ENCODE data around the gene GLT8D1. TPM values are rescaled to one million over a fixed set of nuclear protein-coding genes. Genes with fewer than 3 reads are reported as not detected.

The GLT8D1 gene
- total RNA-seq, 2 donors from 2014 or later = 32.4 to 41.1 TPM

- H3K4me1 Mint-ChIP-seq (ENCODE audit: low read depth in 2 of 2) = peaks cover 10 to 18% of the 10 kb centered on the region in 2 donors
- peaks cover 3% of the 10 kb centered on the region for H3K9me3 Mint-ChIP-seq
- ATAC-seq (no peak), DNase-seq (ENCODE audit: low spot score) (no peak)
- no peaks in the 10 kb centered on the region for H3K36me3 Mint-ChIP-seq
- no peak overlapping the region for H3K4me3 Mint-ChIP-seq
- H3K27ac Mint-ChIP-seq = peak overlapping the region in 1 of 2 donors; percentile 43
- no peaks in the 10 kb centered on the region for H3K27me3 Mint-ChIP-seq
Measured at GRCh38 chr3:52722491-52722890, 16.9 kb upstream of the GLT8D1 start.

DNA sequence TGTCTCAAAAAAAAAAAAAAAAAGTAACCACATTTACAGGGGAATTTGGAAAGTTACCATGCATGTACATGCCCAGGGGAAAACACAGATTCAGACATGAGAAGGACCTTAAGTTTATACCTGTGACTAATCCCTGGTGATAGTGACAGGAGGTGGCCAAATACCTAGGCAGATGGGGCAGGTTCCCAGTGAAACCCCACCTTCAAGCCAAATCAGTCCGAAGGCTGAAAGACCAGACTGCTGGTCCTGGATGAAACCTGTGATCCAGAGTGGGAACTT is 16.1 kb upstream of the GLT8D1 start:
- Mint-ChIP-seq H3K9me3 (peaks cover 3% of the 10 kb centered on the region), H3K27me3 (no peaks in the 10 kb centered on the region), H3K4me3 (no peak overlapping the region), H3K36me3 (no peaks in the 10 kb centered on the region), H3K4me1 (ENCODE audit: low read depth in 2 of 2) (peaks cover 10 to 18% of the 10 kb centered on the region in 2 donors), H3K27ac (peak overlapping the region; percentile 43 to 86)
- peak in 1 of 2 donors; percentile 11 for ATAC-seq
- DNase-seq (ENCODE audit: low spot score) = no peak

DNA sequence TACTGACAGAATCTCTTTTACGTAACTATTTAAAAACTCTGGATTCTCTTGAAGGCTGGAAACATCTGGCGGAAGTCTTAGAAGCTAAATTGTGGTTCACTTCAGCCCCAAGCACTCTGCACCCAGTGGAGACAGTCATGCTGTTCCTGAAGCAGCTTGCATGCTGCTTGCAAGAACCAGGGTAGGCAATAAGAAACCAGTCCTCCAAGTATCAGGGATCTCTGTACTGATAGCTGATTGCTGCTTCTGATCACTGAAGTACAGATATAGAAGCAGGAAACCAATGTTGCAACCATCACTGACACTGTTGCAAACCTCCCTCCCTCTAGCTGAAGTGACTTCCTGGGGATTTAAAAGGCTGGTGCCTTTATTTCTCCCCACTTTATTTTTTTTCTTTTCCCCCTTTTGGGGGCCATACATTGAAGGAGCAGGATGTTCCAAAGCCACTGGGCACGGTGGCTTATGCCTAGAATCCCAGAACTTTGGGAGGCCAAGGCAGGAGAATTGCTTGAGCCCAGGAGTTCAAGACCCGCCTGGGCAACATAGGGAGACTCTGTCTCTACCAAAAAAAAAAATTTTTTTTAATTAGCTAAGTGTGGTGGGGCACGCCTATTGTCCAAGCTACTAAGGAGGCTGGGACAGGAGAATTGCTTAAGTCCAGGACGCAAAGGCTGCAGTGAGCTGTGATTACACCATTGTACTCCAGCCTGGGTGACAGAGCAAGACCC is 15.6 kb upstream of the GLT8D1 start:
- no peak for DNase-seq (ENCODE audit: low spot score)
- no peaks in the 10 kb centered on the region for H3K36me3 Mint-ChIP-seq
- H3K4me1 Mint-ChIP-seq (ENCODE audit: low read depth in 2 of 2) = peaks cover 10 to 18% of the 10 kb centered on the region in 2 donors
- peaks cover 3% of the 10 kb centered on the region for H3K9me3 Mint-ChIP-seq
- H3K27me3 Mint-ChIP-seq = no peaks in the 10 kb centered on the region
- H3K27ac Mint-ChIP-seq = peak overlapping the region; percentile 43 to 86
- peak; percentile 78 to 84 for ATAC-seq
- peak overlapping the region; percentile 47 for H3K4me3 Mint-ChIP-seq

GRCh38 chr3:52719618-52720017 is 14.0 kb upstream of the GLT8D1 start:
- peaks cover 10 to 18% of the 10 kb centered on the region in 2 donors for H3K4me1 Mint-ChIP-seq (ENCODE audit: low read depth in 2 of 2)
- H3K4me3 Mint-ChIP-seq = no peak overlapping the region
- ATAC-seq = no peak

GRCh38 chr3:52715714-52716305 is 10.2 kb upstream of the GLT8D1 start:
- H3K27me3 Mint-ChIP-seq = no peaks in the 10 kb centered on the region
- no peak overlapping the region for H3K27ac Mint-ChIP-seq
- H3K9me3 Mint-ChIP-seq = peaks cover 3% of the 10 kb centered on the region
- DNase-seq (ENCODE audit: low spot score) = no peak
- no peaks in the 10 kb centered on the region for H3K36me3 Mint-ChIP-seq
- ATAC-seq = no peak
- peaks cover 7 to 14% of the 10 kb centered on the region in 2 donors for H3K4me1 Mint-ChIP-seq (ENCODE audit: low read depth in 2 of 2)
- H3K4me3 Mint-ChIP-seq = no peak overlapping the region

More at GRCh38 chr3:52719618-52720017, 14.0 kb upstream of the GLT8D1 start:
- Mint-ChIP-seq H3K9me3 (peaks cover 3% of the 10 kb centered on the region), H3K36me3 (no peaks in the 10 kb centered on the region), H3K27ac (peak overlapping the region; percentile 43 to 86), H3K27me3 (no peaks in the 10 kb centered on the region)
- no peak for DNase-seq (ENCODE audit: low spot score)

DNA sequence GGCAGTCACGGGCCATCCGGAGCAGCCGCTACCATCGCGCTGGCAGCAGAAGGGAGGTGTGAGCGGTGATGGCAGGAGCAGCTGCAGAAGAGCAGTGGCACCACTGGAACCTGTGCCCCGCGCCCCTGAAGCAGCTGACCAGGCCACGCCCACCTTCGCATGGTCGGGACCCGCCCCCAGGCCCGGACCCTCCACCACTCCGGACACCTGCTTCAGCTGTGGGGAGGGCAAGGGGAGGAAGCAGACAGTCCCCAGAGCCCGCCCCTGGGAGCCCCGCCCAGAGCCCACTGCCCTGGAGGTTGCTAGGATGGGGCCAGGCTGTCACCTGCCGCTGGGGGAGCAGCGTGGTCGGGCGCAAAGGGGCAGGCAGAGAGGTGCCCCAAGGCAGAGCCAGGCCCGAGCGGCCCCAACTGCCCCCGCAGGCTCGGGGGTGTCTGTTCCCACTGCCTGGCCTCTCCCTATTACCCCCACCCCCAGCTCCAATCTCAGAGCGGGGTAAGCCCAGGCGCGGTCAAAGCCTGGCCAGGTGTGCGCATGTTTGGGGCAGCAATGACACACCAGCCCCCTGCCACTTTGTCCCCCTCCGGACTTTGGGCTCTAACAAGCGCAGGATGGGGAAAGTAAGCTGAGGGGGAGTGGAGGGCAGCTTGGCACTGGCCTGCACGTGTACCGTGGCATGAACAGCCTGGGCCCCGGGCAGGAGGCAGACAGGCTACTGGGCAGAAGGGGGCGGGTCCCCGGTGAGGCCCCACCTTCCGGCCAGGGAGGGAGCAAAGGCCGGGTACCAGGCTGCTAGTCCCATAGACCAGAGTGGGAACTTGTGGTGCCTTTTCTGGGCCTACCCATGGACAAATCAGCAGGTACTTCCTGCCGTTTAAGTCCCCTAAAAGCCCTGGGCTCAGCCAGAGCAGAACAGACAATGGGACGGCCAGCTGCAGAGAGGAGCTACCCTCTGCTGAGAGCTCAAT is 9.0 kb upstream of the GLT8D1 start:
- H3K4me1 Mint-ChIP-seq (ENCODE audit: low read depth in 2 of 2) = peaks cover 0 to 5% of the 10 kb centered on the region in 2 donors
- no peak overlapping the region for H3K4me3 Mint-ChIP-seq
- H3K36me3 Mint-ChIP-seq = no peaks in the 10 kb centered on the region
- peaks cover under 1% of the 10 kb centered on the region for H3K9me3 Mint-ChIP-seq
- no peak overlapping the region for H3K27ac Mint-ChIP-seq
- no peak for DNase-seq (ENCODE audit: low spot score)
- peak; percentile 41 to 50 for ATAC-seq
- H3K27me3 Mint-ChIP-seq = no peaks in the 10 kb centered on the region

DNA sequence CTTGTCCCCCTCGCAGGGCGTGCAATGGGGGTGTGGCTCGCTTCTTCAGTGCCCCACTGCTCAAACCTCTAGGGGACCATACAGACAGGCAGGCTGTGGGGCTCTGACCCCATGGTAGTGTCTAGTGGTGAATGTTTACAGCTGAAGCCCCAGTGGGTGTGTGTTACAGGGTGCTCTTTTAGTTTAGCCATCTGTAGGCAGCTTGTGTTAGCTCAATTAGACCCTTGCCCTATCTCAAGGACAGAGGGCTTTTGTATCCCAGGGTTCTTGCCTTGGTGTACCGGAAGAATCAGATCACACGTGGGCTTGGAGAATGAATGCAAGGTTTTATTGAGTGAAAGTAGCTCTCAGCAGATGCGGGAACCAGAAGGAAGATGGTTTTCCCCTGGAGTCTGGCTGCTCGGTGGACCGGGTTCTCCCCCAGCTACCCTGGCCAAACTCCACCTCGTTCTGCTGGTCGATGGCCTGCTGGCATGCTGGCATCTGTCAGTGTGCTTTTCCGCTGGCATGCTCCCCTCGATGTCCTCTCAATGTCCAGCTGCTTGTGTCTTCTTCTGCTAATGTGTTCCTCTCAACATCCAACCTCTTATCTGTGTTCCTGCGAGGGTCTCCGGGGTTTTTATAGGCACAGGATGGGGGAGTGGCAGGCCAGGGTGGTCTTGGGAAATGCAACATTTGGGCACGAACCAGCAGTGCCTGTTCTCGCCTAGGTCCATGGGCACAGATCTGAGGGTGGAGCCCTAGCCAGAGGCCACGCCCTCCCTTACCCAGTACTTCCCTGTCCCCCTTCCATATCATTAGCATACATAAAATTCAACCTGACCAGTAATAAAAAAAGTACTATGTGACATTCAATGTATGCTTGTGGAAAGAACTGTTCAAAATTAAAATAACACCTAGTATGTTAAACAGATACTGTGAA is 7.0 kb upstream of the GLT8D1 start:
- no peak for ATAC-seq
- H3K9me3 Mint-ChIP-seq = no peaks in the 10 kb centered on the region
- no peak overlapping the region for H3K27ac Mint-ChIP-seq

GRCh38 chr3:52710512-52710911 is 4.9 kb upstream of the GLT8D1 start:
- ATAC-seq = no peak
- H3K27me3 Mint-ChIP-seq = no peaks in the 10 kb centered on the region
- no peak overlapping the region for H3K27ac Mint-ChIP-seq
- no peak overlapping the region for H3K4me3 Mint-ChIP-seq
- H3K4me1 Mint-ChIP-seq (ENCODE audit: low read depth in 2 of 2) = peaks cover 8 to 12% of the 10 kb centered on the region in 2 donors
- no peak for DNase-seq (ENCODE audit: low spot score)
- H3K9me3 Mint-ChIP-seq = no peaks in the 10 kb centered on the region
- H3K36me3 Mint-ChIP-seq = peaks cover 5% of the 10 kb centered on the region

More for the DNA sequence above, 7.0 kb upstream of the GLT8D1 start:
- no peak for DNase-seq (ENCODE audit: low spot score)
- Mint-ChIP-seq H3K27me3 (no peaks in the 10 kb centered on the region), H3K36me3 (peaks cover 3% of the 10 kb centered on the region), H3K4me3 (no peak overlapping the region), H3K4me1 (ENCODE audit: low read depth in 2 of 2) (peaks cover 4 to 5% of the 10 kb centered on the region in 2 donors)

GRCh38 chr3:52707585-52707984 is 2.0 kb upstream of the GLT8D1 start:
- Mint-ChIP-seq H3K36me3 (peaks cover 5% of the 10 kb centered on the region), H3K9me3 (no peaks in the 10 kb centered on the region), H3K4me3 (peak overlapping the region; percentile 97), H3K27me3 (no peaks in the 10 kb centered on the region), H3K4me1 (ENCODE audit: low read depth in 2 of 2) (peaks cover 16 to 24% of the 10 kb centered on the region in 2 donors), H3K27ac (peak overlapping the region; percentile 94 to 97)
- ATAC-seq (no peak), DNase-seq (ENCODE audit: low spot score) (no peak)

GRCh38 chr3:52705438-52705687 is 228 bp downstream of the GLT8D1 start:
- peak overlapping the region; percentile 94 to 97 for H3K27ac Mint-ChIP-seq
- peak overlapping the region; percentile 97 for H3K4me3 Mint-ChIP-seq
- DNase-seq (ENCODE audit: low spot score) = no peak
- peaks cover 16 to 24% of the 10 kb centered on the region in 2 donors for H3K4me1 Mint-ChIP-seq (ENCODE audit: low read depth in 2 of 2)
- no peaks in the 10 kb centered on the region for H3K27me3 Mint-ChIP-seq
- H3K36me3 Mint-ChIP-seq = peaks cover 5% of the 10 kb centered on the region
- no peak for ATAC-seq
- no peaks in the 10 kb centered on the region for H3K9me3 Mint-ChIP-seq

DNA sequence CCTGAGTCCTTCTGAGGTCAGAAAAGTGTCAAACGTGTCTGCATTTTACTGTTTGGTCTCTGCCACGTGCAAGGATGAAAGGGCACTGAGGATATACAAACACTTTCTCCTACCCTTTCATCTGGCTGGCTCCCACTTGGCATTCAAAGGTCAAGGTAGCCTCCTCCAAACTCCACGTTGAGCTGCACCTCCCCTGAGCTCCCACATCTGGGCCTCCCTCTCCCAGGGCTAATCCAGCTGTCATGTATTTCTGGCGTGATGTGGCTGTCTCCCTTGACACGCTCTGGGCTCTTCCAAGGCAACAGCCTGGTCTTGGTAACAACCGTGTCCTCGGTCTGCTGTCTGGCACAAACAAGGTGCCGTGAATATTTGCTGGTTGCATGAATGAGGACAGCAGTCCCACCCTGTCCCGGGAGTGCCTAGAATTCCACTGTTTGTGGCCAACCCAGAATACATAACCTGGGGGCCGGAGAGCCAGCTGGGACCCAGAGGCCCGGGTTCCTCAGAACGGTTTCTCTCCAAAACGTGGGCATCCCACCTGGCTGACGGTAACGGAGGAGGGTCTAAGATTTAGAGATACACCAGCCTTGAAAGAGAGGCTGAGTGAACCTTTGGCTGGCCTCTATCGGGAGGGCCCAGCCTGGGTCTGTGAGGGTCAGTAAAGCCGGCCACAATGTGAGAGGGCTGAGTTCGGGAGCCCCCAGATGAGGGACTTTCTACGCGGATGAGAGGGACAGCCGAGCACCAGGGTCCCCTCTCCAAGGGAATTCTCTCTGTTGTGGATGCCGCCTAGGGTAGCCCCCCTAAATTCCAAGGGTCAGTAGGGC is 767 bp downstream of the GLT8D1 start:
- peak in 1 of 2 donors; percentile 1 for ATAC-seq
- peaks cover 5% of the 10 kb centered on the region for H3K36me3 Mint-ChIP-seq
- no peak for DNase-seq (ENCODE audit: low spot score)
- H3K4me1 Mint-ChIP-seq (ENCODE audit: low read depth in 2 of 2) = peaks cover 16 to 24% of the 10 kb centered on the region in 2 donors
- H3K9me3 Mint-ChIP-seq = no peaks in the 10 kb centered on the region
- H3K27me3 Mint-ChIP-seq = no peaks in the 10 kb centered on the region
- H3K4me3 Mint-ChIP-seq = peak overlapping the region; percentile 97
- H3K27ac Mint-ChIP-seq = peak overlapping the region; percentile 94 to 97

- Mint-ChIP-seq H3K27me3 (no peaks in the 10 kb centered on the region), H3K36me3 (peaks cover 5% of the 10 kb centered on the region), H3K9me3 (no peaks in the 10 kb centered on the region), H3K4me1 (ENCODE audit: low read depth in 2 of 2) (peaks cover 16 to 24% of the 10 kb centered on the region in 2 donors), H3K4me3 (peak overlapping the region; percentile 97), H3K27ac (peak overlapping the region in 1 of 2 donors; percentile 97)
- ATAC-seq = no peak
- DNase-seq (ENCODE audit: low spot score) = no peak
Measured at GRCh38 chr3:52703341-52703740, 2.2 kb downstream of the GLT8D1 start.

Data from natural killer cell treated with Interleukin-12 subunit alpha and Interleukin-12 subunit beta and Interleukin-15 and Interleukin-18, amount 100 ng/mL, for 72 hours (primary cell).